Activated CD8-positive, alpha-beta memory T cell treated with anti-CD3 and anti-CD28 coated beads, Interleukin-2, amount 50 U/mL, for 4 hours (primary cell): ENCODE results near the gene ANKLE1.
A peak's percentile ranks its signal among the peaks of the same experiment; 100 is the strongest.
"Not testable (repeated sequence)": the region's sequence is repeated elsewhere in the genome, so short reads cannot be mapped to it uniquely, and the experiment has no call there.

Source experiments
- DNase-seq: peaks from one replicate; pipeline ENCODE4 v3.0.0-alpha.2; 2020

Gene ANKLE1

GRCh38 chr19:17248011-17248776 lies 33.5 kb upstream of the ANKLE1 start:
- no peak for DNase-seq

GRCh38 chr19:17249887-17250548 lies 31.7 kb upstream of the ANKLE1 start:
- no peak for DNase-seq

GRCh38 chr19:17254636-17255035 lies 27.1 kb upstream of the ANKLE1 start:
- no peak for DNase-seq

- DNase-seq, result no peak
Observed at GRCh38 chr19:17255150-17255621, 26.5 kb upstream of the ANKLE1 start.

- DNase-seq, result no peak
Observed at GRCh38 chr19:17256130-17256529, 25.6 kb upstream of the ANKLE1 start.

GRCh38 chr19:17259118-17259780 lies 22.5 kb upstream of the ANKLE1 start:
- DNase-seq, result no peak

GRCh38 chr19:17259934-17260333 lies 21.8 kb upstream of the ANKLE1 start:
- no peak for DNase-seq

- DNase-seq, result peak; percentile 89
Observed at GRCh38 chr19:17260842-17261325, 20.8 kb upstream of the ANKLE1 start.

GRCh38 chr19:17262557-17262956 lies 19.1 kb upstream of the ANKLE1 start:
- no peak for DNase-seq

- DNase-seq, result no peak
Observed at GRCh38 chr19:17263712-17264640, 17.7 kb upstream of the ANKLE1 start.

- DNase-seq, result no peak
Observed at GRCh38 chr19:17264641-17264979, 17.1 kb upstream of the ANKLE1 start, which contains the start of gene USHBP1. USHBP1 (minus strand) TSS chr19:17264745; CDS start chr19:17264299, 446 bp downstream.

GRCh38 chr19:17266026-17266425 lies 15.7 kb upstream of the ANKLE1 start:
- no peak for DNase-seq

GRCh38 chr19:17266589-17266974 lies 15.1 kb upstream of the ANKLE1 start:
- DNase-seq, result no peak

- peak; percentile 90 for DNase-seq
Observed at GRCh38 chr19:17266975-17267788, 14.5 kb upstream of the ANKLE1 start, which contains the start of gene BABAM1. BABAM1 (plus strand) TSS chr19:17267443; CDS start chr19:17268807, 1,364 bp downstream.

GRCh38 chr19:17268754-17269153 lies 12.9 kb upstream of the ANKLE1 start:
- no peak for DNase-seq

GRCh38 chr19:17274892-17275291 lies 6.8 kb upstream of the ANKLE1 start:
- not testable (repeated sequence) for DNase-seq

- no peak for DNase-seq
Observed at GRCh38 chr19:17275441-17276175, 6.1 kb upstream of the ANKLE1 start.

- DNase-seq, result no peak
Observed at GRCh38 chr19:17279436-17279835, 2.3 kb upstream of the ANKLE1 start.

- DNase-seq, result peak; percentile 81
Observed at GRCh38 chr19:17282488-17283125, 906 bp downstream of the ANKLE1 start.

- DNase-seq, result no peak
Observed at GRCh38 chr19:17283504-17283996, 1.8 kb downstream of the ANKLE1 start.
